ENCODE results near the gene FAM3C.
A peak's percentile ranks its signal among the peaks of the same experiment; 100 is the strongest.

DNA sequence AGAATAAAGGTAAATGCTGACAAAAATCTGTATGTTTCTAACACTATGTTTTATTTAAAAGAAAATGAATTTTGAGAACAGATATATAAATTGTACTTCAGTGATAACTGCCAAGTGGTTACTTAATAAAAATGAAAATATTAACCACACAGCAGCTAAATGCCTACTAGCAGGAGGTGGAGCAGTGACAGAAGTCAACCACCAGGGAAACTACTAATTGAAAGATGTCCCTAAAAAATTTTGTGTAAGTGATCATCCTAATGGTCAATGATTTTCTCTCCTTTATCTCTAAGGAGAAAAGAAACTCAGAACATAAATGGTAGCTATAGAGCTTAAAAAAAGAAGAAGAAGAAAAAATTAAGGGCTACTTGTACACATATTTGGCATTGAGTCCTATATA, 44.4 kb downstream of the FAM3C start:
- TF ChIP-seq EZH2phosphoT487 (IDR thresholded peaks at IDR 0.05; ENCODE audit: borderline replicate concordance) = no peak
- TF ChIP-seq, protein P1, sequence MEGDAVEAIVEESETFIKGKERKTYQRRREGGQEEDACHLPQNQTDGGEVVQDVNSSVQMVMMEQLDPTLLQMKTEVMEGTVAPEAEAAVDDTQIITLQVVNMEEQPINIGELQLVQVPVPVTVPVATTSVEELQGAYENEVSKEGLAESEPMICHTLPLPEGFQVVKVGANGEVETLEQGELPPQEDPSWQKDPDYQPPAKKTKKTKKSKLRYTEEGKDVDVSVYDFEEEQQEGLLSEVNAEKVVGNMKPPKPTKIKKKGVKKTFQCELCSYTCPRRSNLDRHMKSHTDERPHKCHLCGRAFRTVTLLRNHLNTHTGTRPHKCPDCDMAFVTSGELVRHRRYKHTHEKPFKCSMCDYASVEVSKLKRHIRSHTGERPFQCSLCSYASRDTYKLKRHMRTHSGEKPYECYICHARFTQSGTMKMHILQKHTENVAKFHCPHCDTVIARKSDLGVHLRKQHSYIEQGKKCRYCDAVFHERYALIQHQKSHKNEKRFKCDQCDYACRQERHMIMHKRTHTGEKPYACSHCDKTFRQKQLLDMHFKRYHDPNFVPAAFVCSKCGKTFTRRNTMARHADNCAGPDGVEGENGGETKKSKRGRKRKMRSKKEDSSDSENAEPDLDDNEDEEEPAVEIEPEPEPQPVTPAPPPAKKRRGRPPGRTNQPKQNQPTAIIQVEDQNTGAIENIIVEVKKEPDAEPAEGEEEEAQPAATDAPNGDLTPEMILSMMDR (IDR thresholded peaks at IDR 0.05 in 2 of 3, conservative IDR thresholded peaks at IDR 0.05 in 1 of 3; ENCODE audit: borderline replicate concordance in 1 of 3, insufficient read depth in 1 of 3, low read depth in 2 of 3, low read length in 2 of 3) = peak in 2 of 3 experiments; percentile 32 to 43; a peak in 3 of 6 replicates
- TF ChIP-seq, protein P2, sequence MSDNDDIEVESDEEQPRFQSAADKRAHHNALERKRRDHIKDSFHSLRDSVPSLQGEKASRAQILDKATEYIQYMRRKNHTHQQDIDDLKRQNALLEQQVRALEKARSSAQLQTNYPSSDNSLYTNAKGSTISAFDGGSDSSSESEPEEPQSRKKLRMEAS (IDR thresholded peaks at IDR 0.05) = no peak
